Prostate gland (tissue), 2 donors: ENCODE measurements around the gene LAMB1.

Experiments
- CTCF ChIP-seq, 4 experiments: fragments of 200-600 bp in 2 of 4; fragments of 450-650 bp in 2 of 4; sonication (generic) in 2 of 4; IDR thresholded peaks; 1 replicate in 3 of 4; 2 replicates in 1 of 4; pipeline ENCODE4 v1.5.1; 2016 to 2019; ENCODE audit warnings: antibody characterized with exemption in 4 of 4, mild to moderate bottlenecking in 2 of 4, moderate library complexity in 2 of 4
- POLR2A ChIP-seq: fragments of 450-650 bp; IDR thresholded peaks from one replicate; pipeline ENCODE4 v1.6.1; 2016; ENCODE audit warnings: antibody characterized with exemption, mild to moderate bottlenecking
- POLR2AphosphoS5 ChIP-seq: sonication (generic); formaldehyde crosslinking; IDR thresholded peaks from one replicate; pipeline ENCODE4 v1.6.1; 2017; ENCODE audit warnings: antibody characterized with exemption

DNA sequence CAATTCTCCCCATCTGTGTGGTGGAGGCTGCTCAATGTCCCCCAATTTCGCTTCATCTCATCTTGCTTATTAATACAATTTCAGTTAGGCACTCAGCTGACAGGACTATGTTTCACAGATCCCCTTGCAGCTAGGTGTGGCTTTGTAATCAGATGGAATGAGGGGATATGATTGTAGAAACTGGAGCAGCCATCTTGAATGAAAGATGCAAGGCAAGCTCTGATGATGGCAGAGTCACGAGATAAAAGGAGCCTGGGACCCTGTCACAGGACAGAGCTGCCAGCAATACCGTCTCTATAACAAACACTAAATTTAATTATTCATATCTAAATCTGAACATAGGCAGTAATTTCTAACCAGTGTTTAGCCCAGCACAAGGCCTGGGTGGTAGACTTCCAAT is 113.0 kb downstream of the LAMB1 start:
- TF ChIP-seq CTCF (IDR thresholded peaks at IDR 0.05), result no peak
- TF ChIP-seq POLR2A, result no peak
- TF ChIP-seq POLR2AphosphoS5, result no peak
